ENCODE data around the gene SART3.

Gene SART3

DNA sequence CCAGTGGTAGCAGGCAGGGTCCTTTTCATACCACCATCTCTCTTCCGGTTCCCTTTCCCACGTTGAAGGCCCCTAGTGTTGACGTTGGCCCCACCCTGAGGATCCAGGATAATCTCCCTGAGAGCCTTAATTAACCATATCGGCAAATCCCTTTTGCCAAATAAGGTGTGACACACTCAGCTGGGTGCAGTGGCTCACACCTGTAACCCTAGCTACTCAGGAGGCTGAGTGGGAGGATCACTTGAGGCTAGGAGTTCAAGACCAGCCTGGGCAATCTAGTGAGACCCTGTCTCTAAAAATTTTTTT is 39.7 kb upstream of the SART3 start:
- Mint-ChIP-seq H3K9me3 (peaks cover 5% of the 10 kb centered on the region), H3K4me1 (ENCODE audit: low read depth) (no peaks in the 10 kb centered on the region), H3K36me3 (ENCODE audit: low read depth) (peaks cover 2% of the 10 kb centered on the region)

DNA sequence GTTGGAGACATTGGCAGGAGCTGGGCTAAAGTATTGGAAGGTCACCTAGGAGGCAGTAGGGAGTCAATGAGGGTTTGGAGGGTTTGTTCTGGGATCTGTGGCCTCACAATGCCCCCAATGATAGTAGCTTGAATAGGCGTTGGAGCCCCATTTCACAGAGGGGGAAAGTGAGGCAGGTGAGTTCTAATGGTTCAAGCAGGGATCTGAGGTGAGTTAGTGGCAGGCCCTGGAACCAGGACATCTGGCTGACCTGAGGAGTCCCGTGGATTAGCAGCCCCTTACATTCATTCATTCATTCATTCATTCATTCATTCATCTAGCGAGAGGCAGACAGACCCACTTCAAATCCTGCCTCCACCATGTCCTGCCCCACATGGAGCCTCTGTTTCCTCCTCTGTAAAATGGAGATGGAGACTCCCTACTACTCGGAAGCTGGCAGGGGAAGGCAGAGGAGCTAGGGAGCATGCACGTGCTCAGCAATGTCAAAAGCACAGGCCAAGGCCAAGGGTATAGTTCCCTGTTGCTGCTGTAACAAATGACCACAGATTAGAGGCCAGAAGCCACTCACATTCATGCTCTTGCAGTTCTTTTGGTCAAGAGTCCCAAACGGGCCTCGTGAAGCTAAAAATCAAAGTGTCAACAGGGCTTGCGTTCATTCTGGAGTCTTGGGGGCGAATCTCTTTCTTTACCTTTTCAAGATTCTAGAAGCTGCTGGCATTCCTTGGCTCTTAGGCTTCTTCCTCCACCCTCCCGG is 39.2 kb upstream of the SART3 start:
- Mint-ChIP-seq H3K4me3 (no peak overlapping the region), H3K4me1 (ENCODE audit: low read depth) (no peaks in the 10 kb centered on the region), H3K27me3 (ENCODE audit: low read depth) (peaks cover 2% of the 10 kb centered on the region), H3K27ac (no peak overlapping the region), H3K36me3 (ENCODE audit: low read depth) (no peaks in the 10 kb centered on the region), H3K9me3 (no peaks in the 10 kb centered on the region)
- DNase-seq (ENCODE audit: low spot score), result no peak

More for the DNA sequence above, 39.7 kb upstream of the SART3 start:
- Mint-ChIP-seq H3K27ac (no peak overlapping the region), H3K27me3 (ENCODE audit: low read depth) (peaks cover 2% of the 10 kb centered on the region), H3K4me3 (no peak overlapping the region)
- no peak for DNase-seq (ENCODE audit: low spot score)

DNA sequence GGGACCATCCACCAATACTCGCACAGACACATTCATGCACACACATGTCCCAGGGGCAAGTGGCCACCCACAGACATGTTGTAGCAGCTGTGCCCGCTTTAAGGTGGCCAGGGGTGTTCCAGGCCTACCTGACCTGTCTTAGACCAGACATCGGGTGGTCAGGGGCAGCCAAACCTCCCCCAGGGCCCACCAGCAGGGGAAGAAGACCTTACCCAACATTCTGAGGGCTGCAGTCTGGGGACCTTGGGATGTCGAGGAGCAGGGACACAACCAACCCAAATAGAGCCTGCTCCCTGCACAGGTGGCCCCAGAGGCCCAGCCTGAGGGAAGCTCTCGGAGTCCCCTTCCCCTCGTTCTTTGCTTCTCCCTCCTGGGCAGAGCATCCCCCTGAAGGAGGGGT is 38.6 kb upstream of the SART3 start:
- H3K27me3 Mint-ChIP-seq (ENCODE audit: low read depth), result no peaks in the 10 kb centered on the region
- no peaks in the 10 kb centered on the region for H3K4me1 Mint-ChIP-seq (ENCODE audit: low read depth)
- no peak overlapping the region for H3K27ac Mint-ChIP-seq
- no peak for DNase-seq (ENCODE audit: low spot score)
- H3K4me3 Mint-ChIP-seq, result no peak overlapping the region
- H3K36me3 Mint-ChIP-seq (ENCODE audit: low read depth), result no peaks in the 10 kb centered on the region
- no peaks in the 10 kb centered on the region for H3K9me3 Mint-ChIP-seq

DNA sequence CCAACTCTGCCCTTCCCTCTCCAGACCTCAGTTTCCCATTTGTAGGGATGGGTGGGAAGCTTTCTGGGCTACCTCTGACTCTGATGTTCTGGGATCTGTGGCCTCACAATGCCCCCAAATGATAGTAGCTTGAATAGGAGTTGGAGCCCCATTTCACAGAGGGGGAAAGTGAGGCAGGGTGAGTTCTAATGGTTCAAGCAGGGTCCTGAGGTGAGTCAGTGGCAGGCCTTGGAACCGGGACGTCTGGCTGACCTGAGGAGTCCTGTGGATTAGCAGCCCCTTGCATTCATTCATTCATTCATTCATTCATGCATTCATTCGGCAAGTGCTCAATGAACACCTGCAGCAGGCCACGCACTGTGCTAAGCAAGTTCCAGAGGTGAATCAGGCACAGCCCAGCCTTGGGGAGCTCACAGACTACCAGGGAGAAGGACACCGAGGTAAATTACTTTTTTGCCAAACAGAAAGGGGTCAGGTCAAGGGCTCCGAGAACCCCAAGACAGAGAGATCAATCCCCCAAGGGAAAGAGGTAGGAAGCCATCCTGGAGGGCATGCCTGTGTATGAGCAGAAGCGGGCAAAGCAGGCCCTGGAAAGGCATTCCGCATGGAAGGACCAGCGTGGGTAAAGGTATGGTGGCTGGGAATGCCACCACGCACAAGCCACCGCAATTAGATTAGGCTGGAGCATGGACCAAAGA is 37.7 kb upstream of the SART3 start:
- H3K27ac Mint-ChIP-seq, result no peak overlapping the region
- no peak overlapping the region for H3K4me3 Mint-ChIP-seq
- no peaks in the 10 kb centered on the region for H3K9me3 Mint-ChIP-seq
- H3K36me3 Mint-ChIP-seq (ENCODE audit: low read depth), result no peaks in the 10 kb centered on the region
- H3K27me3 Mint-ChIP-seq (ENCODE audit: low read depth), result no peaks in the 10 kb centered on the region
- DNase-seq (ENCODE audit: low spot score), result no peak
- no peaks in the 10 kb centered on the region for H3K4me1 Mint-ChIP-seq (ENCODE audit: low read depth)

DNA sequence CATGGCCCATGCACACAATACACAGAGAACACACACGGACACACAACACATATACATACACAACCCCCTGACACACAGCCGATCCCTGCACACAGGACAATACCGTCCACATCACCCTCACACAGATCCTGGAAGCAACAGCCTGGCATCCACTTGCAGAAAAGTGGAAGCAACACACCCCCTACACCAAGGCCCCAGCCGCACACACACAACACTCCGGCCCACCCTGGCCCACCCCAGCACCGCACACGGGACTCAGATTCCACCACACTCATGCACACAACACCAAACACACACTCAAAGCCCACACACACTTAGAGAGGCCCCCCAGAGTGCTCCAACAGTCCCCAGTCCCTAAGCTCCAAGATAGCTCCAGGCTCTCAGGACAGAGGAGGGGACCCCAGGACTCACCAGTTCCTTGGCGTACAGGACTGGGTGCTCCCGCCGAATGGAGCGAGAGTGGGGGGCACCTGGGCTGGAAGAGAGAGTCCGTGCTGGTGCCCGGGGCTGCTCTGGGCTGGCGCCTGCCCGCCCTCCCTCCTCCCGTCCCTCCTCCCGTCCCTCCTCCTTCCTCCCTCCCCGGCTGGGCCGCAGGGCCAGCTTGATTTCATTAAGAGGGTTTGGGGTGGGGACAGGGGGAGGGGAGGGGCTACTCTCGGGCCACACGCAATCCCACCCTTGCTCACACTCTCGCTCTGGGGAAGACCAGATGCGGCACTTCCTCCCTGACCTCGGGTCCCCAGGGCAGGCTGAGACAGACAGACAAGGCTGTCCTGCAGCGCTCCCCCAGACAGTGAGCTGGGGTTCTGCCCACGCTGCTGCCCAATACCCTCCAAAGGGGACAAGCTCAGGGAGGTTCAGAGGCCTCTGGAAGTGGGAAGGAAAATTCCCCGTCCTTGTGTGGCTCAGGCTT is 36.8 kb upstream of the SART3 start, which contains the start of gene TMEM119:
Gene TMEM119 (minus strand): TSS at position 526 of the 913 bp plus-strand sequence. CDS start 5,701 bp downstream, outside the sequence.
- Mint-ChIP-seq H3K36me3 (ENCODE audit: low read depth) (no peaks in the 10 kb centered on the region), H3K4me1 (ENCODE audit: low read depth) (no peaks in the 10 kb centered on the region), H3K4me3 (no peak within 1 kb of the TSS), H3K27ac (no peak within 1 kb of the TSS), H3K9me3 (no peaks in the 10 kb centered on the region), H3K27me3 (ENCODE audit: low read depth) (no peaks in the 10 kb centered on the region)
- DNase-seq (ENCODE audit: low spot score), result no peak

DNA sequence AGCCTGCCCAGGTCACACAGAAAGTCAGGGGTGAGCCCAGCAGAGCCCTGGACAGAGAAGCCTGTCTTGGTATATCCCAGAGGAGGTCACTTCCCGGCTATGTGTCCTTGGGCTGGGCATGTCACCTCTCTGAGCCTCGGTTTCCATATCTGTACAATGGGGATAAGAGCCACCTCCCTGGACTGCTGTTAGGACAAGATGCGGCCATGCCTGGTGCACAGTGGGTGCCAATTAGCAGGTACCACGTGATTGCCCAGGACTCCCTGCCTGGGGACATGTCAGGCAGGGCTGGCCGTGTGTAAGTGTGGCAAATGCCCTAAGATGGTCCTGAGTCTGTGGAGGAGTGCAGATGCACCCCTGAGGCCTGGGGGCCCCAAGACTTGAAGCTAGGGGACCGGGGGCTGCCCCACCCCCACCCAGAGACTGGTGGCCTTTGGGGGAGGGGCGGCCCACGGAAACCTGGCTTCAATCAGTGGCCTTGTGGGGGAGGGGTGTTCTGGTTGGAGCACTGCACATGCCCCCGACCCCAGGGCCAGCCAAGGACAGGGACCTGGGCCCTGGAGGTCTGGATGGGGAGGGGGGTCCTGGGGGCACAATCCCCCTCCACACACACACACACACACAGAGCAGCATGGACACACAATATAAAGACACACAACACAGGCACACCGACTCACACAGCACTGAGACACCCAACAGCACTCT is 36.0 kb upstream of the SART3 start:
- H3K9me3 Mint-ChIP-seq, result no peaks in the 10 kb centered on the region
- H3K27me3 Mint-ChIP-seq (ENCODE audit: low read depth), result no peaks in the 10 kb centered on the region
- H3K4me1 Mint-ChIP-seq (ENCODE audit: low read depth), result no peaks in the 10 kb centered on the region
- no peak overlapping the region for H3K4me3 Mint-ChIP-seq
- DNase-seq (ENCODE audit: low spot score), result no peak
- H3K36me3 Mint-ChIP-seq (ENCODE audit: low read depth), result no peaks in the 10 kb centered on the region
- H3K27ac Mint-ChIP-seq, result no peak overlapping the region

DNA sequence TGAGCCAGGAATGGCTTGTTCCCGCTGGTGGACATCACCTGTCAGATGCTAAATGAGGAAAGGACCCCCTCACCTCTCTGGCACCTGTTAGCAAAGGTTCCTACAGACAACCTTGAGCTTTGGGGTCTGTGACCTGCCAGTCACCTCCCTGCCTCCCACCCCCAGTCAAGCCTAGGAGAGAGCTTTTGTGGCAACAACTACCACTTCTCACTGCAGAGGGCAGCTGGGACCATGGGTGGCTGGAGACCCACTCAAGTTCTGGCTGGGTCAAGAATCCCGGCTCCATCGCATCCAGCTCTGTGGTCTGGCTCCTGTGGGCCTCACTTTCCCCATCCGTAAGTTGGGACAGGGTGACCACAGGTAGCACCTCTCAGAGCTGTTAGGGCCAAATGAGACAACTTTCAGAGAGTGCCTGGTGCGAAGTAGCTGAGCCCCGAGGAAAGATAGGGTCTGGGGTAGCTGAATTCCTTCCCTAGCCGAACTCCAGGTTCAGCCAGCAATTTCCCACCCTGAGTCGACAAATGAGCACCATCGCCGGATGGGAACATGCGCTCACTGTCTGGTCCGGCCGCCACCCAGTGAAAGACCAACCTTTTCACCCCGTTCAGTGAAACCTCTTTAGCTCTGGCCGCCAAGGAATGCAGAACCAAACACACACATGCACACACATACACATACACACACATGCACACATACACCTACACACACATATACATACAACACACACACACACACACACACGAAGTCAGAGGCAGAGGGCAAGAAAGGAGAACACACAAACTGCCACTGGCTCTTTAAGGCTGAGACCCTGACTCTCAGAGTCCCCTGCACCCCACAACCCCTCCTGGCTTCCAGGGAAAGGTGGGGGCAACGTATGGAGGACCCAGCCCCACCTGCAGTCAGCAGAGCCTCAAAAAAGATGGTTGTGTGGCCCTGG is 35.0 kb upstream of the SART3 start:
- no peak for DNase-seq (ENCODE audit: low spot score)
- Mint-ChIP-seq H3K4me1 (ENCODE audit: low read depth) (no peaks in the 10 kb centered on the region), H3K27ac (no peak overlapping the region), H3K4me3 (no peak overlapping the region), H3K36me3 (ENCODE audit: low read depth) (no peaks in the 10 kb centered on the region), H3K9me3 (no peaks in the 10 kb centered on the region), H3K27me3 (ENCODE audit: low read depth) (no peaks in the 10 kb centered on the region)

DNA sequence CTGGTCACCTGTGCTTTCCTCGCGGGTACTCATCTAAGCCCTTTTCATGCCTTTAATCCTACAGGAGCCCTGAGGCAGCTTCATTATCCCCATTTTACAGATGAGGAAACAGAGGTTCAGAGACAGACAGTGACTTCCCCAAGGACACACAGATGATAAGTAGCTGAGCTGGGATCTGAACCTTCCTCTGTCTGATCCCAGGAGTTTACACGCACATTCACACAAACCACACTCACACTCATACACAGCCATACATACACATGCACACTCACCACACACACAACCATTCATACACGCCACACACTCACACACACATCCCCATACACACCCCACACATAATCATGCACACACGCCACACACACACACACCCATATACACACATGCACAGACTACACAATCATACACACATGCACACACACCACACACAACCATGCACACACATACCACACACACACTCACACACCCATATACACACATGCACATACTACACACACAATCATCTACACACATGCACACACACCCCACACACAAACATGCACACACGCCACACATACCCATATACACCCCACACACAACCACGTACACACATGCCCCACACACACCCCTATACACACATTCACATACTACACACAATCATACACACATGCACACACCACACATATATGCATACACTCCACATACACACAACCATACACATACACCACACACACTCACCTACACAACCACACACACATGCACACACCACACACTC is 34.2 kb upstream of the SART3 start:
- Mint-ChIP-seq H3K36me3 (ENCODE audit: low read depth) (no peaks in the 10 kb centered on the region), H3K9me3 (no peaks in the 10 kb centered on the region), H3K27ac (no peak overlapping the region), H3K27me3 (ENCODE audit: low read depth) (no peaks in the 10 kb centered on the region), H3K4me3 (no peak overlapping the region), H3K4me1 (ENCODE audit: low read depth) (no peaks in the 10 kb centered on the region)
- no peak for DNase-seq (ENCODE audit: low spot score)

DNA sequence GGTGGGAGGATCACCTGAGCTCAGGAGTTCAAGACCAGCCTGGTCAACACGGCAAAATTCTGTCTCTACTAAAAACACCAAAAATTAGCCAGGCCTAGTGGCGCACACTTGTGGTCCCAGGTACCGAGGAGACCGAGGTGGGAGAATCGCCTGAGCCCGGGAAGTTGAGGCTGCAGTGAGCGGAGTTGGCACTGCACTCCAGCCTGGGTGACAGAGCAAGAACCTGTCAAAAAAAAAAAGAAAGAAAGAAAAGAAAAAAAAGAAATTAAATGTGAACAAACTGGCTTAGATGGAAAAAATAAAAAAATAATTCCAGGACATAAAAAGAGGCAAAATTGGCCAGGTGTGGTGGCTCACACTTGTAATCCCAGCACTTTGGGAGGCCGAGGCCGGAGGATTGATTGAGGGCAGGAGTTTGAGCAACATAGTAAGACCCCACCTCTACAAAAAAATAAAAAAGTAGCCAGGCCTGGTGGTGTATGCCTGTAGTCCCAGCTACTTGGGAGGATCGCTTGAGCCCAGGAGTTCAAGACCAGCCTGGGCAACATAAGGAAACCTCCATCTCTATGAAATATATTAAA is 33.4 kb upstream of the SART3 start:
- H3K27ac Mint-ChIP-seq, result no peak overlapping the region
- no peak overlapping the region for H3K4me3 Mint-ChIP-seq
- H3K4me1 Mint-ChIP-seq (ENCODE audit: low read depth), result no peaks in the 10 kb centered on the region
- no peaks in the 10 kb centered on the region for H3K27me3 Mint-ChIP-seq (ENCODE audit: low read depth)
- no peaks in the 10 kb centered on the region for H3K36me3 Mint-ChIP-seq (ENCODE audit: low read depth)
- no peaks in the 10 kb centered on the region for H3K9me3 Mint-ChIP-seq
- DNase-seq (ENCODE audit: low spot score), result no peak

DNA sequence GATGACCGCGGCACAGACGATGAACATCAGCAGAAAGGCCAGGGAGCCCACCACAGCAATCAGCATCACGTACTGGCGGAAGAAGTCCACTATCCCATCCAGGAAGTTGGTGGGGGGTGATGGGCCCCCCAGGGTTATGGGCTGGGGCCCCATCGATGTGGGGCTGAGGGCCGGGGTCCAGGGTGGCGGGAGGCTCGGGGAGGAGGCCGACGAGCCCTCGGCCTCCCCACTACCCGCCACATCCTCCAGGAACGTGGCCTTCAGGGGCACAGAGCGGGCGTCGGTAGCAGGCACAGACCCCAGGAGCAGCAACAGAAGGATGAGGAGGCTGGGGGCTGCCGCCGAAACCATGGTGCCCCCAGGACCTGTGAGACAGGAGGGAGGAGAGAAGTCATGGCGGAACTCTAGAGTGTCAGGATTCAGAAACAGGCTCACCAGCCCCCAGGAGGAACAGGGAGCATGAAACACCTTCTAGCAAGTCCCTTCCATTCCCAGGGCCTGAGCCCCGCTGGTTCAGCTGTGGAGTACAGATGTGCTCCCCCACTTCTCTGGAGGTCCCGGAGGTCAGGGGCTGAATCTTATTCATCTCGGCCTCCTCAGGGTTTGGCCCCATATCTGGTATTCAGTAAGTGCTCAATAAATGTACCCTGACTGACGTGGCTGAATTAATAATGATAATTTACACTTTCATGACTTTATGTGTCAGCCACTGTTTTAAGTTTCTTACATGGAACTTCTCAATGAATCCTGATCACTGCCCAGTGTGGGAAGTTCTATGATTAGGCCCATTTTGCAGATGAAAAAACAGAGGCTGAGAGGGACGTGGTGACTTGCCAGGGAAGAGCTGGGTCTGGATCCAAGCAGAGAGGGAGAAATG is 31.3 kb upstream of the SART3 start:
- Mint-ChIP-seq H3K4me3 (no peak overlapping the region), H3K36me3 (ENCODE audit: low read depth) (no peaks in the 10 kb centered on the region), H3K27me3 (ENCODE audit: low read depth) (peaks cover 1% of the 10 kb centered on the region), H3K27ac (no peak overlapping the region), H3K9me3 (no peaks in the 10 kb centered on the region), H3K4me1 (ENCODE audit: low read depth) (no peaks in the 10 kb centered on the region)
- no peak for DNase-seq (ENCODE audit: low spot score)

DNA sequence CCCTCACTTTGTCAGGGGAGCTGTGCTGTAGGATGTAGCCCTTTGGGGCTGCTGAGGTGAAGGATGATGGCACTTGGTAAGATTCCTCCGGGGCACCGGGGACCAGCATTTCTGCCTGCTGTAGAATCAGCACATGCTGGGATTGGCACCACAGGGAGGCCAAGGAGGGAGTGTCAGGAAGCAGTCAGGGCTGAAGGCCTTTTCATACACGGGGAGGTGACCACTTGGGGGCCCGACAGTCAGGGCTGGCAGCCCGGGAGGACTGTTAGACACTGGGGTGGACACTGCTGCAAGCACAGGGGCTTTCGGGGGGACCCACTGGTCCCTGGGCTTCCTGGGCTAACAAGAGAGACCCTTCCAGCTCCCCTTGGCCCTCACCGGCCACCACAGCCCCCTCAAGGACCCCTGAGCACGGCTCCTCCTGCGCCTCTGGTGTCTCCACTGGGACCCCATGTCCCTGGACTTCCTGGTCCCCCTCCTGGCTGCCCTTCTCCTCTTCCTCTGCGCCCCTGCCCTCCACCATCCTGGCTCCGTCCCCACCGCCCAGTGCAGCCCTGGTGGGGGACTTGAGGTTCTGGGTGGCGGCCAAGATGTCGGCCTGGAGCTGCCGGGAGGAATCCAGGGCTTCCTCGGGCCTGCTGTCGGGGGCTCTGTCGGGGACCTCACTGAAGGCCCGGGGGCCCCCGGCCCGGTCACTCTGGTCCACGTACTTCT is 30.5 kb upstream of the SART3 start:
- H3K4me3 Mint-ChIP-seq, result no peak overlapping the region
- H3K9me3 Mint-ChIP-seq, result no peaks in the 10 kb centered on the region
- H3K36me3 Mint-ChIP-seq (ENCODE audit: low read depth), result no peaks in the 10 kb centered on the region
- no peak overlapping the region for H3K27ac Mint-ChIP-seq
- DNase-seq (ENCODE audit: low spot score), result no peak
- H3K4me1 Mint-ChIP-seq (ENCODE audit: low read depth), result no peaks in the 10 kb centered on the region
- peaks cover 1% of the 10 kb centered on the region for H3K27me3 Mint-ChIP-seq (ENCODE audit: low read depth)

All from T-helper 2 cell treated with Interferon-gamma antibody and Interleukin-4, amounts not matched to agents 5 μg/mL and 100 μg/mL, for 36 hours (primary cell).